GM12878 (cell line): Measurements from ENCODE around the gene PDE6B. TPM values are rescaled to one million over a fixed set of nuclear protein-coding genes. Genes with fewer than 3 reads are reported as not detected.

Source experiments
- E2F4 ChIP-seq: IDR thresholded peaks from 2 replicates; pipeline ENCODE4 v1.6.1; 2012; ENCODE audit warnings: low read depth, low read length, improper control_type of control experiment
- EP300 ChIP-seq, 2 experiments: fragments of 150-350 bp in 1 of 2; IDR thresholded peaks; 2 replicates each; pipeline ENCODE4 v1.6.1; 2011 to 2012; ENCODE audit warnings: low read depth in 2 of 2, low read length in 2 of 2, borderline replicate concordance in 1 of 2, improper control_type of control experiment in 1 of 2, inconsistent platforms in 1 of 2; ENCODE audit not compliant: control insufficient read depth in 1 of 2
- KDM1A ChIP-seq: fragments of 200-600 bp; sonication (generic); IDR thresholded peaks from 2 replicates; pipeline ENCODE4 v1.6.1; 2016; ENCODE audit warnings: borderline replicate concordance
- NRF1 ChIP-seq: conservative IDR thresholded peaks from 2 replicates; pipeline ENCODE4 v1.6.1; 2011; ENCODE audit warnings: mild to moderate bottlenecking, low read depth, low read length, improper control_type of control experiment
- RELB ChIP-seq: fragments of 450-650 bp; IDR thresholded peaks from 2 replicates; pipeline ENCODE4 v1.6.1; 2017; ENCODE audit warnings: low read depth, mild to moderate bottlenecking, moderate library complexity
- SREBF1 ChIP-seq: IDR thresholded peaks from 2 replicates; pipeline ENCODE4 v1.6.1; 2012; ENCODE audit warnings: mild to moderate bottlenecking, low read length
- ZBTB40 ChIP-seq: fragments of 450-650 bp; IDR thresholded peaks from 2 replicates; pipeline ENCODE4 v1.6.1; 2016; ENCODE audit warnings: mild to moderate bottlenecking, moderate library complexity, borderline replicate concordance
- polyA plus RNA-seq, 11 experiments: library from polyadenylated mRNA; depleted of rRNA in 4 of 11; unstranded in 6 of 11; stranded (reverse) in 5 of 11; fragments of >200 nt; fragmentation: Nextera tagmentation in 4 of 11; fragmentation: Illumina TruSeq in 1 of 11; extraction: Ambion mirVana in 4 of 11; extraction: Trizol in 1 of 11; gene quantifications; 1 replicate in 1 of 11; 2 replicates in 10 of 11; pipeline versions ENCODE4 v1.2.1 to v1.2.3, GENCODE V29; 2011 to 2016; ENCODE audit warnings: inconsistent platforms in 2 of 11, missing spikeins in 2 of 11, low read depth in 1 of 11
- total RNA-seq, 4 experiments: library from RNA; depleted of rRNA in 3 of 4; stranded (reverse); fragments of >200 nt in 3 of 4; fragmentation: Illumina TruSeq in 1 of 4; extraction: Trizol in 1 of 4; gene quantifications; 2 replicates each; pipeline versions ENCODE4 v1.2.1 to v1.2.3, GENCODE V29; 2013 to 2021

Gene PDE6B
- total and polyA plus RNA-seq, 10 of the 15 experiments (the other 5 are each of a cell fraction or from before 2014, with no cell fraction given), result 2.6 to 6.4 (median 3.8) TPM

DNA sequence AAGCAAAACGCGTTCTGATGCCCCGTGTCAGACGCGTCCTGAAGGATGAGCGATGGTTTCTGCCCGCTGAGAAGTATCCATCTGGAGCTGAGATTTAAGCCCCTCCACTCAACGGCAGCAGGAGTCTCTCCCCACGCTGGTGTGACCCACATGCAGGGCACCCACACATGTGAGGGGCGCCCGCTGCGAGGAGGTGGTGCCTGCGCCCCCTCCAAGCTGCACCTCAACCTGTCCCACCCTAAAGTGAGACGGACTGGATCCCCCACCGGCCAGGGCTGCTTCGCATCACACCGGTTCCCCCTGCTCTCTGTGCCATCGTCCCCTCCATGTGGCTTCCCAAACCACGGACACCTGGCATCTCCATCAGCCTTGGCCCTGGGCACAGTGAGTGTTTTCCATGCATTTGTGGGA lies 4.5 kb upstream of the PDE6B start (continued):
- TF ChIP-seq ZBTB40, result no peak
- no peak for TF ChIP-seq NRF1
- no peak for TF ChIP-seq RELB
- no peak for TF ChIP-seq SREBF1
- TF ChIP-seq E2F4, result no peak
- no peak for TF ChIP-seq EP300 (IDR thresholded peaks at IDR 0.05; ENCODE audit: borderline replicate concordance in 1 of 2, control insufficient read depth in 1 of 2, low read depth in 2 of 2, low read length in 2 of 2)
- TF ChIP-seq KDM1A, result no peak
